Right kidney (tissue), 9 donors: Measurements from ENCODE around the gene ING1.
"Not testable (repeated sequence)": the region's sequence is repeated elsewhere in the genome, so short reads cannot be mapped to it uniquely, and the experiment has no call there.

Experiments used
- DNase-seq: peaks from one replicate; pipeline ENCODE4 v3.0.0-alpha.2; 2016
- long read RNA-seq, 8 donors: transcript quantifications; one replicate each; lab custom pipeline, GENCODE V29; 2026

Gene ING1
- long read RNA-seq, donor 1, full-length matches to known transcripts, result 21 of 21 reads
- long read RNA-seq, donor 1, partial matches to known transcripts, result 0 of 21 reads
- long read RNA-seq, donor 1, other reads (novel, unspliced or antisense), result 0 of 21 reads
- long read RNA-seq, donor 2, full-length matches to known transcripts, result 6 of 6 reads
- long read RNA-seq, donor 2, partial matches to known transcripts, result 0 of 6 reads
- long read RNA-seq, donor 2, other reads (novel, unspliced or antisense), result 0 of 6 reads
- long read RNA-seq, donor 3, full-length matches to known transcripts, result 8 of 8 reads
- long read RNA-seq, donor 3, partial matches to known transcripts, result 0 of 8 reads
- long read RNA-seq, donor 3, other reads (novel, unspliced or antisense), result 0 of 8 reads
- long read RNA-seq, donor 4, full-length matches to known transcripts, result 10 of 10 reads
- long read RNA-seq, donor 4, partial matches to known transcripts, result 0 of 10 reads
- long read RNA-seq, donor 4, other reads (novel, unspliced or antisense), result 0 of 10 reads
- long read RNA-seq, donor 5, full-length matches to known transcripts, result 11 of 11 reads
- long read RNA-seq, donor 5, partial matches to known transcripts, result 0 of 11 reads
- long read RNA-seq, donor 5, other reads (novel, unspliced or antisense), result 0 of 11 reads
- long read RNA-seq, donor 6, full-length matches to known transcripts, result 24 of 38 reads
- long read RNA-seq, donor 6, partial matches to known transcripts, result 14 of 38 reads
- long read RNA-seq, donor 6, other reads (novel, unspliced or antisense), result 0 of 38 reads
- long read RNA-seq, donor 7, full-length matches to known transcripts, result 18 of 18 reads
- long read RNA-seq, donor 7, partial matches to known transcripts, result 0 of 18 reads
- long read RNA-seq, donor 7, other reads (novel, unspliced or antisense), result 0 of 18 reads
- long read RNA-seq, donor 8, full-length matches to known transcripts, result 10 of 10 reads
- long read RNA-seq, donor 8, partial matches to known transcripts, result 0 of 10 reads
- long read RNA-seq, donor 8, other reads (novel, unspliced or antisense), result 0 of 10 reads

- DNase-seq, result no peak
Measured at GRCh38 chr13:110713642-110713952, at the start of gene ING1. ING1 (plus strand) TSS chr13:110713700; CDS start chr13:110714150, 450 bp downstream.

DNA sequence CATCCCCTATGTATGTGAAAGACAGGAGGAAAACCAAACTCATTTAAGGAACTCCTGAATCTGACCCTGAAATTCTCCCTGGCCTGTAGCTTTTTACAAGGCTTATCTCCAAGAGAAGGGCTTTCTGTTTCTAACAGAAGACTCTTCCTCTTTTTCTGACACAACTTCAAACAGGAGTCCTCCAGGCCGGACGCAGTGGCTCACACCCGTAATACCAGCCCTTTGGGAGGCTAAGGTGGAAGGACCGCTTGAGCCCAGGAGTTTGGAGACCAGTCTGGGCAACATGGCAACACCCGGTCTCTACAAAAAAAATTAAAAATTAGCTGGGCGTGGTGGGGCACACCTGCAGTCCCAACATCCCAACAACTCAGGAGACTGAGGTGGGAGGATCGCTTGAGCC lies 49.5 kb upstream of the ING1 start:
- DNase-seq, result no peak

DNA sequence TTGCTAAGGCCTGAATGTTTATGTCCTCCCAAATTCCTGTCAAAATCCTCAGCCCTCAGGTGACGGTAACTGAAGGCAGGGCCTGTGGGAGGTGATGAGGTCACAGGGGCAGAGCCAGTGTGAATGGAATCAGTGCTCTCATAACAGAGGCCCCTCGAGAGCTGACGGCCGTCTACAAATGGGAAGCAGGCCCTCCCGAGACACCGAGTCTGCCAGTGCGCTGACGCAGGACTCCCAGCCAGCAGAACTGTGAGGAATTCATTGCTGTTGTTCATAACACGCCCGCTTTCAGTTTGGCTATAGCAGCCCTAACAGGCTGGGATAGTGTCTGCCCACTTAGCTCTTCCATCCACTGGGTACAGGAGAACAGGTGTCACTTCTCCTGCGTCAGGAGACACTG lies 48.8 kb upstream of the ING1 start:
- DNase-seq, result no peak

DNA sequence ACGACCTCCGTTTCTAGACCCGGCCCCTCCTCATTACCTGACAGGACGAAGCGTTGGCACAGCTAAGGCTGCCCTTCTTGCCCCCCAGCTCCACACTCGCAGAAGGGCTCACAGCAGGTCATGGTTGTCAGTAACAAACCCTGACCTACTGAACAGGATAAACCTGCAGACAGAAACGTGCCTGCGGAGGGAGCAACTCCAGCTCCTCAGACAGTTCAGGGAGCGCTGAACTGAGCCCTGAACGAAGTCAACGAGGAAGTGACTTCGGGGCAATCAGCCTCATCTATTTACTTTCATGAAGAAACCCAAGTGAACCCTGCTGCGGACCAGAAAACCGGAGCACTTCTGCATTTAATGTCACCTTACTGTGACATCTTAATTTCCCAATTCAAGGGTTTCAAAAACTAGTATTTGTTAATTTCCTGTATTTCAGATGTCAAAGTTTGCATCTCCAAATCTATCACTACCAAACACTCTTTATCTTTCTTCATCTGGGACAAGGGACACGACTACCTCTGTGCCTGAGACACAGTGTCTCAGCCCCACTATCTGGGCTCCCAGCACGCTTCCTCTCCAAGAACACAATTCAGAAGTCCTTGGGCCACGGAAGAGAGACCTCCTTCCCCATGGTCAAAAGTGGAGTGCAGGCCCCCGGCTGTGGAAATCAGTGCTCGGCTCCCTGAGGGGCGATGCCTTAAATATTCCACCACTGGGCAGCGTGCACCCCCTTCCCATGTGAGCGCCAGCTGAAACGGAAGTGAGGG lies 47.8 kb upstream of the ING1 start:
- DNase-seq, result no peak

DNA sequence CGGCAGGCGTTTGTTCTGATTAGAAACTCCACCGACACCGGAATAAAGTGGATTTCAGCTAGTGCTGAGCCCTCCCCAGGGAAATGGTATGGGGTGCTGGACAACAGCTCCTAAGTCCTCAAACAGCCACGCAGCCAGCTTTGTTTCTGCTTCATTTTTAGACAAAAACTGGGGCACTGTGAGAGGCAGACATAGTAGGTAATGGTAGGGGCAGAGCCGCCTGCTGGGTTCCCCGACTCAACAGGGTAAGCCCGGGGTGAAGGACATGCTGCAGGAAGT lies 47.3 kb upstream of the ING1 start:
- DNase-seq, result no peak

DNA sequence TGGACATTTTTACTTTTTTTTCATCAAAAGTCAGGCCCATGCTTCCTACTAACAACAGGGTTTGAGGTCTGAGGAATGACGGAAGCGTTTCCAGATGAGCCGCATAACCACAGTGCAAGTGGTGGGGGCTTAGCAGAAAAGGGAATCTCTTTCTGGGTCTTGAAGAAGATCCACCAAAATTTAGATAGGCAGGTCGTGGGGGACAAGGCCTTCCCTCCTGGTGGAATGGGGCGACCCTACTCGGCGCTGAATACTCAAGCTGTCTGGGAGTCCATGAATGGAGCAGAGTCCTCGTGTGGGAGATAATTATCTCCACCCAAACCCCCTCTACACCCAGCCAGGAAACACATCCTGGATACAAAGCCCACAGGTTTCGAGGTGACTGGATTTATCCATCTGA lies 44.5 kb upstream of the ING1 start:
- no peak for DNase-seq

GRCh38 chr13:110669814-110670213 lies 43.7 kb upstream of the ING1 start:
- not testable (repeated sequence) for DNase-seq

GRCh38 chr13:110676595-110677587 lies 36.6 kb upstream of the ING1 start:
- DNase-seq, result no peak

GRCh38 chr13:110677731-110678545 lies 35.6 kb upstream of the ING1 start:
- no peak for DNase-seq

DNA sequence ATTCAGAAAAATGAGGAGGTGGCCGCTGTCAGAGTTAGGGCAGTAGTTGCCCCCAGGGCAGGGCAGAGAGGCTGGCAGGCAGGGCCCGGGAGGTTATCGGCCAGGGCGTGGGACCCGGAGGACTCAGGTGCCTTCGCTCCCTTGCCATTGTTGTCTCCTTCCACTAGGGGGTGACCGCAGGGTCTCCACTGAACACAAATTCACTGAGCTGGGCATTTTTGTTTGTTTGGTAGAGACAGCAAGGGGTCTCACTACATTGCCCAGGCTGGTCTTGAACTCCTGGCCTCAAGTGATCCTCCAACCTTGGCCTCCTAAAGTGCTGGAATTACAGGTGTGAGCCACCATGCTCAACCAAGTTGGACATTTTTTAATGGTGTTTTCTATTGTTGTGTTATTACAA lies 32.6 kb upstream of the ING1 start:
- DNase-seq, result no peak

DNA sequence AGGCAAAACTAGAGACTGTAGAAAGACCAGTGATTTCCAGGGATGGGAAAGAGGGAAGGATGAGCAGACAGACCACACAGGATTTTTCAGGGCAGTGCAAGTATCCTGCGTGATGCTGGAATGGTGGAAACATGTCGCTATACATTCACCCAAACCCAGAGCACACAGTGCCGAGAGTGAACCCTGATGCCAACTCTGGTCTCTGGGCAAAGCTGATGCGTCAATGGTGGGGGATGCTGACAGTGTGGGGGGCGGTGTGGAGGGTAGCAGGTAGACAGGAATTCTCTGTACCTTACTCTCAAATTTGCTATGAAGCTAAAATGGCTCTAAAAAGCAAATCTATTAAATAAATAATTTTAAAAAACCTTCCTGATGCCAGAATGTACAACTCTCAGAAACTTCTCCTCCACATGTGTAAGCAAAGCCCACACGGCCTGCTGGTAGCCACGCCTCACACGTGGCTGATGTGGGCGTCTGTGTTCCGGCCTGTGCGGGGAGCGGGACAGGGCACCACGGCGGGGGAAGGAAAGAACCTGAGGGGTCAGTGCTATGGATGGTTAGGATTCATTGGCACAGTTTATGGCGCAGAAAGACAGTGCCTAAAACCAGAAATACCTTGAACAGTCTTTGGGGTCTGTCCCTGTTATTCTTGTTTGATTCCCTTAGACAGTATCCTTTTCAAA lies 31.5 kb upstream of the ING1 start:
- DNase-seq, result no peak

DNA sequence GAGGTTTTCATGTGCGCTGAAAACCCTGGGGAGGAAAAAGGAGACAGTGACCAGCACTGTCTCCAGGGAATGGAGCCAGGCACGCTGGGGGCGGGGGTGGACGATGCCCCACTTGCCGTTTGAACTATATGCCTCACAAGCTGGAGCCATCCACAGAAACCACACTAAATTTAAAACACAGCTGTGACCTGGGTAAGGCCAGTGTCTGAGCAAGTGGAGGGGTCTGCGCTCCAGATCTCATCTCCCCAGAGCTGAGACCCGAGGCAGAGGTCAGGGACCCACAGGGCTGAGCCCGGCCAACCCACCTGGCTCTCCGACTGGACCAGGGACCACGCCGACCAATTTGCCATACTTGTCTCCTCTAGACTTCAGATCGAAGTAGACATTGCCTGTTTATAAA lies 30.8 kb upstream of the ING1 start:
- no peak for DNase-seq

DNA sequence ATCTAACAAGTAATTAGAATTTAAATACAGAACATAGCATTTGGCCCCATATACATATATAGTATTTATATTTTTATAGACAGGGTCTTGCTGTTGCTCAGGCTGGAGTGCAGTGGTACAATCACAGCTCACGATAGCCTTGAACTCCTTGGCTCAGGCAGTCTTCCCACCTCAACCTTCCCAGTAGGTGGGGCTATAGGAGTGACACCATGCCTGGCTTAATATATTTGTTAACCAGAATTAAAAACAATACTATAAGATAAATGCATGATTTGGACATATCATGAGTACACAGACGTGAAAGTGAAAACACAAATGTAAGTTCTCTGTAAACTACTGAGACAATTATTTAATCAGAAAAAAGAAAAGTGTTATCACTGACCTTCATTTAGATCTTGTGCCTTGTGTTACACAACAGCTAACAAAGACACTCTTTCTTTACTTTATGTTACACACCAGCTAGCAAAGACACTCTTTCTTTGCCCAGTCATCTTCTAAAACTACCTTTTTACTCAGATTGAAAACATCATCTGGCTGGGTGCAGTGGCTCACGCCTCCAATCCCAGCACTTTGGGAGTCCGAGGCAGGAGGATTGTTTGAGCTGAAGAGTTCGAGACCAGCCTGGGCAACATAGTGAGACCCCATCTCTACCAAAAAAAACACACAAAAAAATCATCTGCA lies 30.2 kb upstream of the ING1 start:
- DNase-seq, result no peak

- no peak for DNase-seq
Measured at GRCh38 chr13:110683921-110684320, 29.6 kb upstream of the ING1 start.

- DNase-seq, result no peak
Measured at GRCh38 chr13:110684388-110685056, 29.0 kb upstream of the ING1 start.

- no peak for DNase-seq
Measured at GRCh38 chr13:110685305-110686020, 28.0 kb upstream of the ING1 start.

GRCh38 chr13:110687736-110688135 lies 25.8 kb upstream of the ING1 start:
- no peak for DNase-seq

GRCh38 chr13:110689041-110689440 lies 24.5 kb upstream of the ING1 start:
- no peak for DNase-seq
